K562 (cell line): Measurements from ENCODE around the gene ICAM1. TPM values are rescaled to one million over a fixed set of nuclear protein-coding genes. Genes with fewer than 3 reads are reported as not detected.

Experiments
- BACH1 ChIP-seq: fragments of 200-800 bp; sonication (Bioruptor generic); IDR thresholded peaks from 2 replicates; pipeline ENCODE4 v1.6.1; 2016; ENCODE audit warnings: missing genetic modification characterization, missing compliant biosample characterization
- CBX8 ChIP-seq: fragments of 200-600 bp; sonication (generic); IDR thresholded peaks from 2 replicates; pipeline ENCODE4 v1.6.1; 2012; ENCODE audit warnings: borderline replicate concordance, mixed run types, low read depth, mild to moderate bottlenecking, moderate library complexity, mixed read lengths, low read length, control low read depth, inconsistent platforms; ENCODE audit not compliant: poor library complexity, severe bottlenecking; ENCODE audit errors: extremely low read depth
- MTA3 ChIP-seq: fragments of 450-650 bp; formaldehyde crosslinking; IDR thresholded peaks from 2 replicates; pipeline ENCODE4 v1.6.1; 2017; ENCODE audit warnings: mild to moderate bottlenecking, borderline replicate concordance
- NONO ChIP-seq, 2 experiments: fragments of 200-400 bp in 1 of 2; fragments of 450-650 bp in 1 of 2; formaldehyde crosslinking in 1 of 2; IDR thresholded peaks; 2 replicates each; pipeline ENCODE4 v1.6.1; 2017; ENCODE audit warnings: low read depth in 2 of 2, mild to moderate bottlenecking in 2 of 2, moderate library complexity in 2 of 2, low read length in 1 of 2
- TOE1 ChIP-seq, 2 experiments: fragments of 450-650 bp in 1 of 2; sonication (generic) in 1 of 2; formaldehyde crosslinking in 1 of 2; IDR thresholded peaks; 2 replicates each; pipeline versions ENCODE4 v1.7.1 to v1.8.0; 2016 to 2022; ENCODE audit warnings: borderline replicate concordance in 2 of 2, mild to moderate bottlenecking in 2 of 2, antibody characterized with exemption in 1 of 2, inconsistent platforms in 1 of 2, low read depth in 1 of 2, missing genetic modification reagents in 1 of 2, moderate library complexity in 1 of 2
- polyA plus RNA-seq, 8 experiments: library from polyadenylated mRNA; depleted of rRNA in 4 of 8; stranded (reverse) in 5 of 8; unstranded in 3 of 8; fragments of >200 nt; fragmentation: Nextera tagmentation in 2 of 8; fragmentation: Illumina TruSeq in 1 of 8; extraction: Ambion mirVana in 2 of 8; extraction: Trizol in 1 of 8; gene quantifications; 2 replicates each; pipeline versions ENCODE4 v1.2.1 to v1.2.3, GENCODE V29; 2011 to 2014; ENCODE audit warnings: inconsistent platforms in 1 of 8, missing spikeins in 1 of 8
- total RNA-seq, 7 experiments: library from RNA; depleted of rRNA in 6 of 7; stranded (reverse); fragments of >200 nt in 6 of 7; fragmentation: Illumina TruSeq in 2 of 7; extraction: Trizol in 2 of 7; gene quantifications; 2 replicates each; pipeline versions ENCODE4 v1.2.1 to v1.2.3, GENCODE V29; 2011 to 2021; ENCODE audit warnings: low replicate concordance in 1 of 7
- TF ChIP-seq, protein P1 (sequence below): fragments of 450-650 bp; IDR thresholded peaks from 2 replicates; pipeline ENCODE4 v1.6.1; 2016; ENCODE audit warnings: mild to moderate bottlenecking, moderate library complexity
- TF ChIP-seq, protein P2 (sequence below), 2 experiments: fragments of 450-650 bp in 1 of 2; sonication (generic) in 1 of 2; formaldehyde crosslinking; conservative IDR thresholded peaks; 2 replicates each; pipeline versions ENCODE4 v1.4.0 to v1.8.1; 2020 to 2022; ENCODE audit warnings: mild to moderate bottlenecking in 1 of 2, missing genetic modification reagents in 1 of 2
- TF ChIP-seq, protein P3 (sequence below): fragments of 450-650 bp; IDR thresholded peaks from 2 replicates; pipeline ENCODE4 v1.6.1; 2017; ENCODE audit warnings: antibody characterized with exemption, mild to moderate bottlenecking

The ICAM1 gene
- total and polyA plus RNA-seq, 9 of the 15 experiments (the other 6 are each of a cell fraction or from before 2014, with no cell fraction given), result 2.3 to 24.4 (median 13.4) TPM

DNA sequence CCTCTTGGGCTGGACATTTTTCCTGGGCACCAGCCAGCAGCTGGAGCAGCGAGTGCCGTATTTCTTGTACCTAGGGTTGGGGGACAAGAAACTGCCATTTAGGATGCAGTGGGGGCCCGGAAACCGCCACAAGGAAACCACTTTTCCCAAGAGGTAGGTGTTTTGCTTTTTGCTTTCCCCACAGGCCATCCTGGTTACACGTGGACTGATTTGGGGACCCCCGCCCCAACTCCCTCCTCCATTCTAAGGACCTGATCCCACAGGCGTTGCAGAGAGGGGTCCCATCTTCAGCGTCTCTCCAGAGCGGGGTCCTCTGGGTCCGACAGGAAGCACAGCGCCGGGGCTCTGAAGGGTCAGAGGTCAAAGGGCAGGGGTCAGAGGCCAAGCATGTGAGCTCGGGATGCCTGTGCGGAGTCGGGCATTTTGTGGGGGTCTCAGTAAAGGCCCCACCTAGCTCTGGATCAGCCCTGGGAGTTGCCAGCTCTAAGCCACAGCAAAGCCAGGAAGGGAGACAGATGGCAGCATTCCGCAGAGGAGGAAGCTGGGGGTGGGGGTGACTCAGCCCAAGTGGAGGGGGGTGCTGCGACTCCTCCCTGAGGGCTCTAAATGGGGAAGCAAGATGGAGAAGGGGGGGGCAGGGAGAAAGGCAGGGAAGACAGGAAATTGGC lies 34.4 kb downstream of the ICAM1 start (continued):
- TF ChIP-seq CBX8, result no peak
- TF ChIP-seq, protein P1, sequence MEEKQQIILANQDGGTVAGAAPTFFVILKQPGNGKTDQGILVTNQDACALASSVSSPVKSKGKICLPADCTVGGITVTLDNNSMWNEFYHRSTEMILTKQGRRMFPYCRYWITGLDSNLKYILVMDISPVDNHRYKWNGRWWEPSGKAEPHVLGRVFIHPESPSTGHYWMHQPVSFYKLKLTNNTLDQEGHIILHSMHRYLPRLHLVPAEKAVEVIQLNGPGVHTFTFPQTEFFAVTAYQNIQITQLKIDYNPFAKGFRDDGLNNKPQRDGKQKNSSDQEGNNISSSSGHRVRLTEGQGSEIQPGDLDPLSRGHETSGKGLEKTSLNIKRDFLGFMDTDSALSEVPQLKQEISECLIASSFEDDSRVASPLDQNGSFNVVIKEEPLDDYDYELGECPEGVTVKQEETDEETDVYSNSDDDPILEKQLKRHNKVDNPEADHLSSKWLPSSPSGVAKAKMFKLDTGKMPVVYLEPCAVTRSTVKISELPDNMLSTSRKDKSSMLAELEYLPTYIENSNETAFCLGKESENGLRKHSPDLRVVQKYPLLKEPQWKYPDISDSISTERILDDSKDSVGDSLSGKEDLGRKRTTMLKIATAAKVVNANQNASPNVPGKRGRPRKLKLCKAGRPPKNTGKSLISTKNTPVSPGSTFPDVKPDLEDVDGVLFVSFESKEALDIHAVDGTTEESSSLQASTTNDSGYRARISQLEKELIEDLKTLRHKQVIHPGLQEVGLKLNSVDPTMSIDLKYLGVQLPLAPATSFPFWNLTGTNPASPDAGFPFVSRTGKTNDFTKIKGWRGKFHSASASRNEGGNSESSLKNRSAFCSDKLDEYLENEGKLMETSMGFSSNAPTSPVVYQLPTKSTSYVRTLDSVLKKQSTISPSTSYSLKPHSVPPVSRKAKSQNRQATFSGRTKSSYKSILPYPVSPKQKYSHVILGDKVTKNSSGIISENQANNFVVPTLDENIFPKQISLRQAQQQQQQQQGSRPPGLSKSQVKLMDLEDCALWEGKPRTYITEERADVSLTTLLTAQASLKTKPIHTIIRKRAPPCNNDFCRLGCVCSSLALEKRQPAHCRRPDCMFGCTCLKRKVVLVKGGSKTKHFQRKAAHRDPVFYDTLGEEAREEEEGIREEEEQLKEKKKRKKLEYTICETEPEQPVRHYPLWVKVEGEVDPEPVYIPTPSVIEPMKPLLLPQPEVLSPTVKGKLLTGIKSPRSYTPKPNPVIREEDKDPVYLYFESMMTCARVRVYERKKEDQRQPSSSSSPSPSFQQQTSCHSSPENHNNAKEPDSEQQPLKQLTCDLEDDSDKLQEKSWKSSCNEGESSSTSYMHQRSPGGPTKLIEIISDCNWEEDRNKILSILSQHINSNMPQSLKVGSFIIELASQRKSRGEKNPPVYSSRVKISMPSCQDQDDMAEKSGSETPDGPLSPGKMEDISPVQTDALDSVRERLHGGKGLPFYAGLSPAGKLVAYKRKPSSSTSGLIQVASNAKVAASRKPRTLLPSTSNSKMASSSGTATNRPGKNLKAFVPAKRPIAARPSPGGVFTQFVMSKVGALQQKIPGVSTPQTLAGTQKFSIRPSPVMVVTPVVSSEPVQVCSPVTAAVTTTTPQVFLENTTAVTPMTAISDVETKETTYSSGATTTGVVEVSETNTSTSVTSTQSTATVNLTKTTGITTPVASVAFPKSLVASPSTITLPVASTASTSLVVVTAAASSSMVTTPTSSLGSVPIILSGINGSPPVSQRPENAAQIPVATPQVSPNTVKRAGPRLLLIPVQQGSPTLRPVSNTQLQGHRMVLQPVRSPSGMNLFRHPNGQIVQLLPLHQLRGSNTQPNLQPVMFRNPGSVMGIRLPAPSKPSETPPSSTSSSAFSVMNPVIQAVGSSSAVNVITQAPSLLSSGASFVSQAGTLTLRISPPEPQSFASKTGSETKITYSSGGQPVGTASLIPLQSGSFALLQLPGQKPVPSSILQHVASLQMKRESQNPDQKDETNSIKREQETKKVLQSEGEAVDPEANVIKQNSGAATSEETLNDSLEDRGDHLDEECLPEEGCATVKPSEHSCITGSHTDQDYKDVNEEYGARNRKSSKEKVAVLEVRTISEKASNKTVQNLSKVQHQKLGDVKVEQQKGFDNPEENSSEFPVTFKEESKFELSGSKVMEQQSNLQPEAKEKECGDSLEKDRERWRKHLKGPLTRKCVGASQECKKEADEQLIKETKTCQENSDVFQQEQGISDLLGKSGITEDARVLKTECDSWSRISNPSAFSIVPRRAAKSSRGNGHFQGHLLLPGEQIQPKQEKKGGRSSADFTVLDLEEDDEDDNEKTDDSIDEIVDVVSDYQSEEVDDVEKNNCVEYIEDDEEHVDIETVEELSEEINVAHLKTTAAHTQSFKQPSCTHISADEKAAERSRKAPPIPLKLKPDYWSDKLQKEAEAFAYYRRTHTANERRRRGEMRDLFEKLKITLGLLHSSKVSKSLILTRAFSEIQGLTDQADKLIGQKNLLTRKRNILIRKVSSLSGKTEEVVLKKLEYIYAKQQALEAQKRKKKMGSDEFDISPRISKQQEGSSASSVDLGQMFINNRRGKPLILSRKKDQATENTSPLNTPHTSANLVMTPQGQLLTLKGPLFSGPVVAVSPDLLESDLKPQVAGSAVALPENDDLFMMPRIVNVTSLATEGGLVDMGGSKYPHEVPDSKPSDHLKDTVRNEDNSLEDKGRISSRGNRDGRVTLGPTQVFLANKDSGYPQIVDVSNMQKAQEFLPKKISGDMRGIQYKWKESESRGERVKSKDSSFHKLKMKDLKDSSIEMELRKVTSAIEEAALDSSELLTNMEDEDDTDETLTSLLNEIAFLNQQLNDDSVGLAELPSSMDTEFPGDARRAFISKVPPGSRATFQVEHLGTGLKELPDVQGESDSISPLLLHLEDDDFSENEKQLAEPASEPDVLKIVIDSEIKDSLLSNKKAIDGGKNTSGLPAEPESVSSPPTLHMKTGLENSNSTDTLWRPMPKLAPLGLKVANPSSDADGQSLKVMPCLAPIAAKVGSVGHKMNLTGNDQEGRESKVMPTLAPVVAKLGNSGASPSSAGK, result no peak
- TF ChIP-seq BACH1 (tag), result no peak
- TF ChIP-seq, protein P2, sequence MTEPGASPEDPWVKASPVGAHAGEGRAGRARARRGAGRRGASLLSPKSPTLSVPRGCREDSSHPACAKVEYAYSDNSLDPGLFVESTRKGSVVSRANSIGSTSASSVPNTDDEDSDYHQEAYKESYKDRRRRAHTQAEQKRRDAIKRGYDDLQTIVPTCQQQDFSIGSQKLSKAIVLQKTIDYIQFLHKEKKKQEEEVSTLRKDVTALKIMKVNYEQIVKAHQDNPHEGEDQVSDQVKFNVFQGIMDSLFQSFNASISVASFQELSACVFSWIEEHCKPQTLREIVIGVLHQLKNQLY (CRISPR knock-in tag; conservative IDR thresholded peaks at IDR 0.05), result no peak
- TF ChIP-seq, protein P3, sequence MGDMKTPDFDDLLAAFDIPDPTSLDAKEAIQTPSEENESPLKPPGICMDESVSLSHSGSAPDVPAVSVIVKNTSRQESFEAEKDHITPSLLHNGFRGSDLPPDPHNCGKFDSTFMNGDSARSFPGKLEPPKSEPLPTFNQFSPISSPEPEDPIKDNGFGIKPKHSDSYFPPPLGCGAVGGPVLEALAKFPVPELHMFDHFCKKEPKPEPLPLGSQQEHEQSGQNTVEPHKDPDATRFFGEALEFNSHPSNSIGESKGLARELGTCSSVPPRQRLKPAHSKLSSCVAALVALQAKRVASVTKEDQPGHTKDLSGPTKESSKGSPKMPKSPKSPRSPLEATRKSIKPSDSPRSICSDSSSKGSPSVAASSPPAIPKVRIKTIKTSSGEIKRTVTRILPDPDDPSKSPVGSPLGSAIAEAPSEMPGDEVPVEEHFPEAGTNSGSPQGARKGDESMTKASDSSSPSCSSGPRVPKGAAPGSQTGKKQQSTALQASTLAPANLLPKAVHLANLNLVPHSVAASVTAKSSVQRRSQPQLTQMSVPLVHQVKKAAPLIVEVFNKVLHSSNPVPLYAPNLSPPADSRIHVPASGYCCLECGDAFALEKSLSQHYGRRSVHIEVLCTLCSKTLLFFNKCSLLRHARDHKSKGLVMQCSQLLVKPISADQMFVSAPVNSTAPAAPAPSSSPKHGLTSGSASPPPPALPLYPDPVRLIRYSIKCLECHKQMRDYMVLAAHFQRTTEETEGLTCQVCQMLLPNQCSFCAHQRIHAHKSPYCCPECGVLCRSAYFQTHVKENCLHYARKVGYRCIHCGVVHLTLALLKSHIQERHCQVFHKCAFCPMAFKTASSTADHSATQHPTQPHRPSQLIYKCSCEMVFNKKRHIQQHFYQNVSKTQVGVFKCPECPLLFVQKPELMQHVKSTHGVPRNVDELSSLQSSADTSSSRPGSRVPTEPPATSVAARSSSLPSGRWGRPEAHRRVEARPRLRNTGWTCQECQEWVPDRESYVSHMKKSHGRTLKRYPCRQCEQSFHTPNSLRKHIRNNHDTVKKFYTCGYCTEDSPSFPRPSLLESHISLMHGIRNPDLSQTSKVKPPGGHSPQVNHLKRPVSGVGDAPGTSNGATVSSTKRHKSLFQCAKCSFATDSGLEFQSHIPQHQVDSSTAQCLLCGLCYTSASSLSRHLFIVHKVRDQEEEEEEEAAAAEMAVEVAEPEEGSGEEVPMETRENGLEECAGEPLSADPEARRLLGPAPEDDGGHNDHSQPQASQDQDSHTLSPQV, result peak; percentile 96
- 0 out of 2 replicates have a peak, but pooled peaks have one; percentile 7 for TF ChIP-seq TOE1 (IDR thresholded peaks at IDR 0.05; ENCODE audit: borderline replicate concordance)
- no peak for TF ChIP-seq TOE1 (CRISPR knock-in tag; IDR thresholded peaks at IDR 0.05; ENCODE audit: borderline replicate concordance, low read depth)
- 0 out of 2 replicates have a peak, but pooled peaks have one; percentile 20 for TF ChIP-seq MTA3
- no peak for TF ChIP-seq NONO (IDR thresholded peaks at IDR 0.05; ENCODE audit: low read depth in 2 of 2, low read length in 1 of 2)
